NB4 (cell line): ENCODE results near the gene NANP.

ENCODE experiments used
- POLR2A ChIP-seq: IDR thresholded peaks from 2 replicates; pipeline ENCODE4 v1.6.1; 2011; ENCODE audit warnings: mild to moderate bottlenecking; ENCODE audit not compliant: insufficient read length; ENCODE audit errors: extremely low read depth
- TF ChIP-seq, protein P1 (sequence below): IDR thresholded peaks from one replicate; pipeline ENCODE4 v1.5.1; 2012; ENCODE audit warnings: low read depth, low read length

GRCh38 chr20:25622049-25622448 lies 1.8 kb downstream of the NANP start:
- TF ChIP-seq POLR2A = no peak
- TF ChIP-seq, protein P1, sequence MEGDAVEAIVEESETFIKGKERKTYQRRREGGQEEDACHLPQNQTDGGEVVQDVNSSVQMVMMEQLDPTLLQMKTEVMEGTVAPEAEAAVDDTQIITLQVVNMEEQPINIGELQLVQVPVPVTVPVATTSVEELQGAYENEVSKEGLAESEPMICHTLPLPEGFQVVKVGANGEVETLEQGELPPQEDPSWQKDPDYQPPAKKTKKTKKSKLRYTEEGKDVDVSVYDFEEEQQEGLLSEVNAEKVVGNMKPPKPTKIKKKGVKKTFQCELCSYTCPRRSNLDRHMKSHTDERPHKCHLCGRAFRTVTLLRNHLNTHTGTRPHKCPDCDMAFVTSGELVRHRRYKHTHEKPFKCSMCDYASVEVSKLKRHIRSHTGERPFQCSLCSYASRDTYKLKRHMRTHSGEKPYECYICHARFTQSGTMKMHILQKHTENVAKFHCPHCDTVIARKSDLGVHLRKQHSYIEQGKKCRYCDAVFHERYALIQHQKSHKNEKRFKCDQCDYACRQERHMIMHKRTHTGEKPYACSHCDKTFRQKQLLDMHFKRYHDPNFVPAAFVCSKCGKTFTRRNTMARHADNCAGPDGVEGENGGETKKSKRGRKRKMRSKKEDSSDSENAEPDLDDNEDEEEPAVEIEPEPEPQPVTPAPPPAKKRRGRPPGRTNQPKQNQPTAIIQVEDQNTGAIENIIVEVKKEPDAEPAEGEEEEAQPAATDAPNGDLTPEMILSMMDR = no peak
